GM13977 (cell line): ENCODE data around the gene TYSND1.

Source experiments
- DNase-seq: peaks from one replicate; pipeline ENCODE4 v3.0.0; 2012; ENCODE audit warnings: low spot score
- in situ Hi-C: fragments of 300-500 bp; cut with MboI; formaldehyde crosslinking; loops from one replicate; pipeline ENCODE4 v1.12.0; 2022; ENCODE audit warnings: low sequenced_read_pairs, low pct_unique_long_range_greater_than_20kb, mixed read lengths, inconsistent platforms; ENCODE audit not compliant: unreplicated experiment
- TF ChIP-seq, protein P1 (sequence below): IDR thresholded peaks from 2 replicates; pipeline ENCODE4 v1.5.1; 2012; ENCODE audit warnings: mild to moderate bottlenecking, control low read depth; ENCODE audit not compliant: insufficient read depth; ENCODE audit errors: extremely low read depth, missing control alignments

TYSND1 gene

DNA sequence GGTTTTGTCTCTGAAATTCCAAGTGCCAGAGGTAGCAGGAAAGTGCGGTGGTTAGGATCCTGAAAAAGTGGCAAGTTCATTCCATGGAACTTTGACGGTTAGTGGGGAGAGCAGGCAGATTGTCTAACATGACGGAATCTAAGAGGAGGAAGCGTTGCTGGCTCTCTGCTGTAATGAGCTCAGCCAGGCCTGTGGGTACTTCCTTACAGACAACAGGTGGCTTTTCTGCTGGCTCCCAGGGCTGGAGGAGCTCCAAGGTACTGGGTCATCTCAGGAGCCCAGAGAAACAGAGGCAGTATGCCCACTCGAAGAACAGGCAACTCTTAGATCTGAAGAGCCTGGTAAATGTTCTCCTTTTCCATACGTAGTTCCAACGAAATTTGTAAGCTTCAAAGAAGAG lies 10.8 kb downstream of the TYSND1 start:
- in situ Hi-C loops: no loop called here
- no peak for DNase-seq
- TF ChIP-seq, protein P1, sequence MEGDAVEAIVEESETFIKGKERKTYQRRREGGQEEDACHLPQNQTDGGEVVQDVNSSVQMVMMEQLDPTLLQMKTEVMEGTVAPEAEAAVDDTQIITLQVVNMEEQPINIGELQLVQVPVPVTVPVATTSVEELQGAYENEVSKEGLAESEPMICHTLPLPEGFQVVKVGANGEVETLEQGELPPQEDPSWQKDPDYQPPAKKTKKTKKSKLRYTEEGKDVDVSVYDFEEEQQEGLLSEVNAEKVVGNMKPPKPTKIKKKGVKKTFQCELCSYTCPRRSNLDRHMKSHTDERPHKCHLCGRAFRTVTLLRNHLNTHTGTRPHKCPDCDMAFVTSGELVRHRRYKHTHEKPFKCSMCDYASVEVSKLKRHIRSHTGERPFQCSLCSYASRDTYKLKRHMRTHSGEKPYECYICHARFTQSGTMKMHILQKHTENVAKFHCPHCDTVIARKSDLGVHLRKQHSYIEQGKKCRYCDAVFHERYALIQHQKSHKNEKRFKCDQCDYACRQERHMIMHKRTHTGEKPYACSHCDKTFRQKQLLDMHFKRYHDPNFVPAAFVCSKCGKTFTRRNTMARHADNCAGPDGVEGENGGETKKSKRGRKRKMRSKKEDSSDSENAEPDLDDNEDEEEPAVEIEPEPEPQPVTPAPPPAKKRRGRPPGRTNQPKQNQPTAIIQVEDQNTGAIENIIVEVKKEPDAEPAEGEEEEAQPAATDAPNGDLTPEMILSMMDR: no peak

DNA sequence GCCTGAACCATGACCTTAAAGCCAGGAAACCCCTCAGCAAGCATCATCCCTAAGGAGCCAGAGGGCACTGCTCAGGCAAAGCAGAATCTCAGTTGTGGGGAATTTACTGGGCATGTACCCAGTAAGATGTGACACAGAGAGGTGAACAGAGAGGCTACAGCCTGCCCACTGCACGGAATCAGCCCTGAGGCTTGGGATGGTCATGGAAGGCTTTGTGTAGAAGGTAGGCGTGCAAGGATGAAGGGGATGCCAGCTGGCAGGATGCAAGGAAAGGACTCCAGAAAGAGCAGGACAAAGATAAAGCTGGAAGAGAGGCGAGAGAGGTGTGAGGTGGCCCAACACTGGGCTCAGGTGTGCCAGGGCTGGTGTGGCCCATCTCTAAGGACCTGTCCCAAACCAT lies 11.5 kb downstream of the TYSND1 start:
- DNase-seq: no peak
- TF ChIP-seq, protein P1: no peak
- in situ Hi-C loops: no loop called here

DNA sequence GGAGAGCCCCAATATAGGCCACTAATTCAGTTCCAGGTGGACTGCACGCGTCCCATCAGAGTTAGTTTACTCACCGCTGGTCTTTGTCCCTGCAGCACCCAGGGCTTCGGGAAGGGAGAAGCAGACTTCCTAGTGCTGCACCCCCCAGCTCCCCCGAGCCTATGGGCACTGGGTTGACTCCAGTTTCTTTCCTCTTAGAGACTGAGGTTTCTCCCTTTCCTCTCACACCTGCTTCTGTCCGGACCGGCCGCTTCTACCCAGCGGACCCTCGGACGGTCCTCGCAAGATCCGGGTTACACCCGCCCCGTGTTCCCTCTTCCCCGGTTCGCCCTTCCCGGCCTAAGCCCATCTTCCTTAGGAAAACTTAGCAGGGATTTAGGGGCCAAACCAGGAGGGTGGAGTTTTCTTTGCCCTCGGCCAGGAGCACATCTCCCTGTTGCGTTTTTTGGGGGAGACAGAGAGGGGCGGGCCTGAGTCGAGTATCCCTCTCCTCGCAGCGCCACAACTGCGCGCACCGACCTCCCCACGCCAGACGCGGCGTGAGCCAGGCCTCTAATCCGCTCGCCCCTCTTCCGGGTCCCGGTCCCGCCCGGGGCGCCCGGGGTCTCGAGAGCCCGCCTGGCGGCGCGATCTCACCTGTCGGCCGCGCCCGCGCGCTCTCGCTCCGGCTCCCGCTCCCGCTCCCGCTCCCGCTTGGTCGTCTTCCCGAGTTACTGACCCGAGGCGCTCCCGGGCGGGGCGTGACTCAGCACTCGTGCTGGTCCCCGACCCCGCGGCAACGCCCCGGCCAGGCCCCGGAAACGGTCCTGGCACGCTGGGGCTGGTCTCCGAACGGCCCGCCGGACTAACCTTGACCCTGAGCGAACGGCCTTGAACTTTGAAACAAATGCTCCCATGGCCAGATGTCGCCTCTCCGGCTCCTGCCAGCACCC lies 14.1 kb downstream of the TYSND1 start, which contains the start of gene AIFM2:
Gene AIFM2, minus strand, starts transcription at position 728 of the 932 bp plus-strand sequence. CDS start 8,741 bp downstream, outside the sequence.
- TF ChIP-seq, protein P1: no peak
- in situ Hi-C loops: no loop called here
- peak; percentile 86 for DNase-seq

DNA sequence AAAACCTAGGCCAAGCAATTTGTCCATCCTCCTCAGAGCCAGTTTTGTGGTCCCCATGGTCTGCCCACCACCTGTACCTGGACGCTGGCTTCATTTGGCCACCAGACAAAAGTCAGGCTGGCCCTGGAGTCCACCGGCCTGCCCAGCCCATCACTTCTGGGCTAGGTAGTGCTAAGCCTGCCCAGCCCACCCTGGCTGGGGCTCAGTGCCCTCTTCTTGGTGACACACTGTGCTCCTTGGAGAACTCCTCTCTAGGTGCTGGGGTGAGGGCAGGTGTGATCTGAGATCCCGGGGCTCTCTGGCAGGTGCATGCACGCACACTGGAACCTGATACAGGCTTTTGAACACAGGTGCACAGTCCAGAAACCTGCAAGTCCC lies 15.0 kb downstream of the TYSND1 start:
- no peak for DNase-seq
- TF ChIP-seq, protein P1: no peak

DNA sequence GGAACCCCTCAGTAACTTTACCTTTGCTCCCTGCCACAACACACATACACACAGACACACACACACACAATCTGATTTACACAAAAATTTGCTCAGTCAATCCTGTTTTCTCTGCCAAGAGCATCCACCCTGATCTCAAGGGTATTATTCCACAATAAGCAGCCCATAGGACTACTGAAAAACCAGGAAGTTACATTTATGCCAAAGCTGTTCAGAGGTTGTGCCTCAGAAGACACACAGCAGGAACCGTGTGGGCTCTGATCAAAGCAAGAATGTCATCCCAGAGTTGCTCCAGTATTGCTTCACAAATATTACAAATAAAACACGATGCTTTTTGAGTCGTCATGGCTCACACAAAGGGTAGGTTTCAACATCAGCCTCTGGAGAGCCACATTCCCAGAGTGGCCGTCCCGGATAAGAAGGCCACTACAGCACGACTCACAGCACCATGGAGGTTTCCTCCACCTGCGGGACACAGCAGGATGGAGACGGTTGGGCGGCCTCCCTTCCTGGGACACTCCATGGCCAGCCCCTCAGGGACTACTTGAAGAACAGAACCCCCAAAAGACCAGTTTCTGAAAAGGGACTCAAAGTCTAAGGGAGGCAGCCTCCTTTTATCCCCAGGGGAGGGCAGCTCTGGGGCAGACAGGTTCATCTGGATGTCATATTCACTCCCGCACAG lies 15.5 kb downstream of the TYSND1 start:
- DNase-seq: no peak
- in situ Hi-C loops: no loop called here
- TF ChIP-seq, protein P1: no peak

More for the DNA sequence above, 15.0 kb downstream of the TYSND1 start:
- in situ Hi-C loops: no loop called here

DNA sequence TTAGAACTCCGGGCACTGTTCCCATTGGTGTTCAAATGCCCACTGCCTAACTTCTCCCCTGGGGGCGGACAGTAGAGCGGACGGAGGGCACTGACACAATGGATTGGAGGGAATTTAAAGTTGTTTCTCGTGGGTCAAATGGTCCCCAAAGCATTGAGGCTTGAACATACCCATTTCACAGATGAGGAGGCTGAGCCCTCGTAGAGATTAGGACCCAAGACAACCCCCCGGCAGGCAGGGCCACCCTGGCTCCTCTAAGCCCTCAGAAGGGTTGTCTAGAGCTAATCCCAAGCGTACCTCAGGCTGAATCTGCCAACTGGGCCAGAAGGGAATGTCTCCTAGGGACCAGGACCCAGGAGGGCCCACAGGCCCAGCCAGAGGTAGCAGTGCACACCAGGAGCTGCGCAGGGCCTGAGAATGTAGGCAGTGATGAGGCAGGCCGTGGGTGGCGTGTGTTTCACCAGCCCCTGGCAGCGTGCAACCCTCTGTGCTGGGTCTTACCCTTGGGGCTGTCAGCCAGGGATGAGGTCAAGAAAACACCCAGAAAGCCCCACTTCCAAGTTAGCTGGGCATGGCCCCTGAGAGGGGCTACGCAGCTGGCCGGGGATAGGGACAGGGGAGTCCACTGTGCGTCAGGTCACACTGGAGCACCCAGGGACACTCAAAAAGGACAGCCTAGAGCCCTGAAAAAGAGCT lies 19.7 kb downstream of the TYSND1 start:
- in situ Hi-C loops: no loop called here
- TF ChIP-seq, protein P1: no peak

More for the DNA sequence above, 19.7 kb downstream of the TYSND1 start:
- DNase-seq: no peak
